GM21528 (cell line): Measurements from ENCODE around the gene APOBEC3A.

Source experiments
- ATAC-seq: cut with Tn5 transposase; IDR thresholded peaks from one replicate; pipeline ENCODE4 v1.9.1; 2021; ENCODE audit warnings: mild to moderate bottlenecking, moderate library complexity; ENCODE audit not compliant: unreplicated experiment, low FRiP score

APOBEC3A gene

DNA sequence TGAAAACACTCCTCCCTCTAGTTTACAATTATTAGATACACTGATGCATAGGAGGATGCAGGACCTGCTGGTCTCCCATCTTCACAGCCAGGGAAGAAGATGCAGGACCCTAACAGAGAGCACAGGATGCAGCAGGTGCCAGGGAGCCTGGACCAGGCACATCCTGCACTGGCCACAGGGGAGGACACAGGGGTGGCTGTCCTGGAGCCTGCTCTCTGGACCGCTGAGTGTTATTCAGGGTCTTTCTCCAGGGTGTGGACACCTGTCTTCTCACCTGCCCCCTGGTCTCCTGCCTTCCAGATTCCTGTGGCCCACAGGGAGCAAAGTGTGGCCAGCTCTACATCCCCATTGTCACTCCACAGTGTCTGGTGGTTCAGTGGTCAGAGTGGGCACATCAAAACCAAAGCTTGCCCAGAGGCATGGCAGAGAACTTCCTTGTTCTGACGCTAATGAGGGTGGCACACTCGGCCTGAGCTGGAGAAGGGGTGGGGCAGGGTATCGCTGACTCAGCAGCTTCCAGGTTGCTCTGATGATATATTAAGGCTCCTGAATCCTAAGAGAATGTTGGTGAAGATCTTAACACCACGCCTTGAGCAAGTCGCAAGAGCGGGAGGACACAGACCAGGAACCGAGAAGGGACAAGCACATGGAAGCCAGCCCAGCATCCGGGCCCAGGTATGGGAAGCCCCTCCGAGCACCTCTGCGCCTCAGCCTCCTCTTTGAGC, at the start of gene APOBEC3A:
Gene APOBEC3A (plus strand): TSS at position 564 of the 725 bp plus-strand sequence. CDS start 83 bp downstream, at position 647.
- ATAC-seq, result no peak

DNA sequence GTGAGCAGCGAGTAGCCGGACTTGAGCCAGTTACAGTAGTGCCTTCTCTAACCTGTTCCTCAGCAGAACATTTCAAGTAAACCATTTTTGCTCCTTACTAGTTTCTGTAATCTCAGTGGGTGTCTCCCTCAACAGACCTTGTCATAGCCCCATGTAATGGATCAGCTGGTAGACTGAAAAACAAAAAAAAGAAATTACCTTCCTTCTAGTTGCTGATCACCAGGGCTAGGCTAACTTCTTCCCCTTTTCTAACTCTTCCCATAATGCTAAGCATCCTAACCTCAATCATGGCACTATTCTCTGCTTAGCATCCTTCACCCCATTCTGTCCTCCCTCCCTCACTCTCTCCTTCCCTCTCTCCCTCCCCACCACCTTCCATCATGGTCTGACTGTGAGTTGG, 49.6 kb upstream of the APOBEC3A start:
- no peak for ATAC-seq

DNA sequence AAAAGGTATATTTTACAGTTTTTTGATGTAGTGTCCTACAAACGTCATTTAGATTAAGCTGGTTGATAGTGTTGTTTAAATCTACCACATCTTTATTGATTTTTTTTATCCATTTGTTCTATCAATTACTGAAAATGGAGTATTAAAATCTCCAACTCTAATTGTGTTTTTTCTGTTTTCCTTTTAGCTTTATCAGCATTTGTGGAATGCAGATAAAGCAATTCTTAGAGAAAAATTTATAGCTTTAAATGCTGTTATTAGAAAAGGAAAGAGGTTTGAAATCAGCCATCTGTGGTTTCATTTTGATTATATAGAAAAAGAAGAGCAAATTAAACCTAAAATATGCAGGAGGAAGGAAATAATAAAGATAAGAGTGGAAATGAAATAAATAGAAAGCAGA, 46.0 kb upstream of the APOBEC3A start:
- no peak for ATAC-seq

DNA sequence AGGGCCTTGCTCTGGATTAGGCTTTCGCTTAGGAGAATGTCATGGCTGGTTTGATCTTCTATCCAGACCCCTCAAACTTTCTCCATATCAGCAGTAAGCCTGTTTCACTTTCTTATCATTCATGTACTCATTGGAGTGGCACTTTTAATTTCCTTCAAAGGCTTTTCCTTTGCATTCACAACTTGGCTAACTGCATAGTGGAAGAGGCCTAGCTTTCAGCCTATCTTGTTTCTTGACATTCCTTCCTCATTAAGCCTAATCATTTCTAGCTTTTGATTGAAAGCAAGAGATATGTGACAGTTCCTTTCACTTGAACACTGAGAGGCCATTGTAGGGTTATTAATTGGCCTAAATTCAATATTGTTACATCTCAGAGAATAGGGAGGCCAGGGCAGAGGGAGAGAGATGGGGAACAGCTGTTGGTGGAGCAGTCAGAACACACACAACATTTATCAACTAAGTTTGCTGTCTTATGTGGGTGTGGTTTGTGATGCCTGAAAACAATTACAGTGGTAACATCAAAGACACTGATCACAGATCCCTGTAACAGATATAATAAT, 37.7 kb upstream of the APOBEC3A start:
- ATAC-seq, result no peak

DNA sequence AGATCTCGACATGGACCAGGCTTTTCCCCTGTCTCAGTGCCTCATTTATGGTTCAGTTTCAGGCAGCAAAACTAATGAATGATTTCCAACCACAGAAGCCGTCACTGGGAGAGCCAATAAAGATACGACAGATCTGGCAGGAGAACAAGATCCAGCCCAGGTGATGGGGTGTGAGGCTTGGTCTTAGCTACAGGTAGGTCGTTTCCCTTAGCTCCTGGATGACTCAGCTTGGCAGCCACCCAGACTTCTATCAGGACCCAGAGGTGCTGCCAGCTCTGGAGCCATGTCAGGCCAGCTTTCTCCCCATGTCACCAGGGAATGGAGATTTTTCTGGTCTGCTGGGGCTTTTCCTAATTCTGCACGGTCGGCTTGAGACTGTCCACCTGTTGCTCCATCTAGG, 36.3 kb upstream of the APOBEC3A start:
- no peak for ATAC-seq

DNA sequence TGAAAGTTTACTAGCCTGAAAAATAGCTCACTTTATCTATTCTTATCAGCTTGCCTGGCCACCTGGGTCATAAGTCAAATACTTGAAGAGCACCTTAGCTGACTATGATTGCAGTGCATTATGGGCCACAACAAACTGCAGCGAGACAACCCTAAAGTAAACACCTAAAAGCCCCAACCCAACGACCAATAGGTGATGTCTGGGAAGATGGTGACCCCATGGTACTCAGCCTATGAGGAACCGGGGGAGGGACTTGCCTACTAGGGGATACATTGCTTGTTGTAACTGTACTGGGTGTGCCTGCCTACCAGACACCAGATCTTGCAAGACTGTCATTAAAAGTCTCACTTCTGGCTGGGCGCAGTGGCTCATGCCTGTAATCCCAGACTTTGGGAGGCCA, 35.6 kb upstream of the APOBEC3A start:
- no peak for ATAC-seq

DNA sequence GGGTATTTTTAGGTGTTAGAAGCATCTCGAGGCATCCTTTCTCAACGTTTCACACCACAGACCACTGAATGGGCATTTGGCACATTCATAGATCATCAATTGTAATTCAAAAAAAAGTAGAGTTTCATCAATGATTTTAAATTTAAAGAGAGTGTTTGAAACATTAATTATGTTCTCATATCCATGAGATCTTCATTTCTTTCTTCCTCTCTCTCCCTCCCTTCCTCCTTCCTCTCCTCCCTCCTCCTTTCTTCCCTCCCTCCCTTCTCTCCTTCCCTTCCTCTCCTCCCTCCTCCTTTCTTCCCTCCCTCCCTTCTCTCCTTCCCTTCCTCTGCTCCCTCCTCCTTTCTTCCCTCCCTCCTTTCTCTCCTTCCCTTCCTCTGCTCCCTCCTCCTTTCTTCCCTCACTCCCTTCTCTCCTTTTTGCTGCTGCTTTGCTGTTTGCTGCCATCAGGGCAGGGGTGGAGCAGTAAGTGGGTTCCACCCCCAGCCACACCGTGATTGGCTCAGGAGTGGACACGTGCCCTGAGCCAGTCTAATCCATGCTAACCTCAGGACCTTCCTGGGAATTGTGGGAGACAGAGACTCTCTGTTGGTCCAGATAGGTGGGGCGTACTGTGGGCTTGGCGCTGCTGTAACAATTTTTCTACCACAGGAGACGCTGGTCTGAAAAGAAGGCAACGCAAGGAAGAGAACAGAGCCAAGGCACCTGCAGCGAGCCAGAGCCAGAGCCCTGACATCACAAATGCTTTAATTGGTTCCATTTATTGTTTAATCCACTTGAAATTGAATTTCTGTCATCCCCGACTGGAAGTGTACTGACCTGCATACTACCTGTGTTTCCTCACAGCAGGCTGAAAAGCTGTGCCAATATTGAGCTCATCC, 33.7 kb upstream of the APOBEC3A start:
- no peak for ATAC-seq

DNA sequence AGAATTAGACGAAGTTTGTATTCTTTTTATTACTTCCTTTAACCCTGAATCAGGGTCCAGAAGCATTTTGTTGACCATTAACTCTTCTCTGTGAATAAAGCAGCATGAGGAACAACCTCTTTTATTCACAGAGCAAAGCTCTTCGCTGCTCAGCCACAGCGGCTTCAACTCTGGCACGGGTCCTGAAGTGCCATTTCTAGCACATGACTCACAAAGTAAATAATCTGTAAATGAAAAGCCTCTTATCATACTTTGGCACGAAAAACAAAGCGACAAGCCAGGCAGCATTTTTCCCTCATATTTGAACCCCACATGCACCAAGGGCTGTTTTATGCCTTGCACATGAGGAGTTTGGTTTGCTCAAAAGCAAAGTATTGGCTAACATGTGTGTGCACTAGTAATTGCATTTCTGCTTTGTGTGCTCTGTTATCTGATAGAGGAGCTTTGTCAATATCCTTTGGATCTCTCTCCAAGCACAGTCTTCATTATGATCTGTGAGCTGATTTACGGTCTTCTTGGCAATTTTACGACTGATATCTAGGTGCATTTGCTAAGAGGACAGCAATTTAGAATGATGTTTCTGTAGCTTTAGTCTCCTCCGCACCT, 33.0 kb upstream of the APOBEC3A start:
- no peak for ATAC-seq

DNA sequence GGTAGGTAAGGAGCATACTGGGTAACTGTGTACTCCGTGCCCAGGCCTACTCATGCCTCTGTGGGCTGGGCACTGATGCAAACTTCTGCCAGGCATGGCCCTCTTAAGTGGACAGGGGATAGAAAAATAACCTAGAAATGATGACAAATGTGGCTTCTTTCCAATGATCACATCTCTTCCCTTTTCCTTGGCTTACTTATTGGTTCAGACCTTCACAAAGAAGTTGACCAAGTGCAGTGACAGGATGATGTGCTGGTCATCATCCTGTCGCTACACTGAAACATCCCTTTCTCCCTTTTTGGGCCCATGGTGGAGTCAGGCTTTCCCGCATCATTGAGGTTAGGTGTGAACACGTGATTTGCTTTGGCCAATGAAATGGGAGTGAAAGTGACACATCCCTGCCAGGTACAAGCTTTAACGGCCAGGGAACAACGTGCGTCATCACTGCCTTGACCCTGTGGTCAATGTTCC, 31.8 kb upstream of the APOBEC3A start:
- no peak for ATAC-seq

DNA sequence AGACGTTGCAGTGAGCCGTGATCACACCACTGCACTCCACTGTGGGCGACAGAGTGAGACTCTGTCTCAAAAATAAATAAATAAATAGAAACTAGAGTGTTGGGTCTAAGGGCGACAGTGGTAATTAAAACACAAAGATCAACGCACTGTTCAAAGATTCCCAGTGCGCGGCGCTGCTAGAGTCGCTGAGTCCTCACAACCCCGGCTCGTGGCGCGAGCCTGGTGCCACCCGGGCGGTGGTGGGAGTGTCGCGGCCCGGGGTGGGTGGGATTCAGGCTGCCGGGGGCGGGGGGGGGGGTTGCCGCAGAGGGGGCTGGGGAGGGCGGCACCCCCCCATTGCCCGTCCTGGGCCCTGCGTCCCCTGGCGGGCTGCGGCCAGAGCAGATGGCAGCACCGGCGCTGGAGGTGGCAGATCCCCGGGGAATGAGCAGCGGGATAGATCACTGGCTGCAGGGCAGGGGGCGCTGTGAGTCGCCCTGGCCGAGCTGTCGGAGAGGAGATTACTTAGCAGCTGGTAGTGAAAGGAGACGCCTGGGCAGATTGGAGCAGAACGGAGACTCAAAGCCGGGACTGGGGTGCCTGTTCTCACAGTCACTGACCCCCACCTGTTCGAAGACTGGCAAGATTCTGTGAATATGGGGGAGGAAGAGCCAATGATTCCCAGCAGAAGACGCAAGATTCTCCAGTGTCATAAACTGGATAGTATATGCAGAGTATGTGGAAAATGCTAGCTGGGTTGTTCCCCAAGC, 30.2 kb upstream of the APOBEC3A start:
- ATAC-seq, result no peak

DNA sequence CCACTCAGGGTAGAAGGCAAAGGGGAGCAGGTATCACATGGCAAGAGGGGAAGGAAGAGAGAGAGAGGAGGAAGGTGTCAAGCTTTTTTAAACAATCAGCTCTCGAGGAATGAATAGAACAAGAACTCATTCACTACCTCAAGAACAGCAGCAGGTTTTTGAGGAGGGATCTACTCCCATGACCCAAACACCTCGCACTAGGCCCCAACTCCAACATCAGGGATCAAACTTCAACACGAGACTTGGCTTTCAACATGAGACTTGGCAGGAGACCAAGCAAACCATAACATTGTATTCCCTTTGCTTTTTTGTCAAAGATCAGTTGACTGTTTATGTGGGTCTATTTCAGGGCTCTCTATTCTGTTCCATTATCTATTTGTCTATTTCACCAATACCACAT, 26.9 kb upstream of the APOBEC3A start:
- ATAC-seq, result no peak

DNA sequence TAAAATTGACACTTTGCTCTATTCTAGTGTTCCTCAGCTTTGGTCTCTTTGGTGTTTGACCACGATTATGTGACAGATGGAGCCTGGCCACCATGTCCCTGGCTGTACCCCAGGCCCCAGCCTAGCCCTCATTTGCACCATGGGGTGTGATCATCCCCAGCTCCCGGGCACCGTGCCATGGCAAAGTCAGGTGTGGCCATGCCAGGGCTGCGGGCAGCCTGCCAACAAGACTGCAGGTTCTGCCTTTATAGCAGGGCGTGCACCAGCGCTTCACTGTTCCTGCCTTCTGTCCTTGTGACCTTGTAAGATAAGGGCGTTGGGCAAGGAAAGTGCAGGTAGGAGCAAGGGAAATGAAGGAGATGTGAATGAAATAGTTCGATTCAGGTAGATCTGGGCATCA, 22.4 kb upstream of the APOBEC3A start:
- no peak for ATAC-seq

DNA sequence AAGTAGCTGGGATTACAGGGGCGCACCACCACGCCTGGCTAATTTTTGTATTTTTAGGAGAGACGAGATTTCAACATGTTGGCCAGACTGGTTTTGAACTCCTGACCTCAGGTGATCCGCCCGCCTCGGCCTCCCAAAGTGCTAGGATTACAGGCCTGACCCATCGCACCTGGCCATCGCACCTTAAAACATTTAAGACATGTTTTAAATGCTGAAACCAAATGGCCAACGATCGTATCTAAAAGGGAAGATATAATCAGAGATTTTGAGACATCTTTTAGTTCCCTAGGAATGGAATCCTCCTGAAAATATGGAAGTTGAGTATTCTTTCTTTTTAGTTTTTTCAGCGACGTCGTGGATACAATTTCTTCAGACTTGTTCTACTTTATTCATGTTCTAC, 21.8 kb upstream of the APOBEC3A start:
- ATAC-seq, result no peak

DNA sequence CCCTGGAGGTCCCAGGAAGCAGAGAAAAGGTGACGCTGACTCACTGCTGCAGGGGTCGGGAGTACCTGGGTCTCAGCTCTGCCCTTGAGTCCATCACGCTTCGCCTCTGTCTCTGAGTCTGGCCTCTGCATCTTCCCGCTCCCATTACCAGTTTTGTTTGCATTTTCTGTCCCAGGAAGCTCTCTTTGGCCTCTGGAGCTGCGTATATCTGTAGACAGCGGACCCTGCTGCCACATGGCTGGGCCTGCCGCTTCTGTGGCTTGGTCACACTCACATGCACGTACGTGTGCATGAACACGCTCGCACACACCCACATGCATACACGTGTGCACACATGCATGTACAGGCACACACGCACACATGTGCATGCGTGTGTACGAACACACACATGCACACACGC, 20.8 kb upstream of the APOBEC3A start:
- no peak for ATAC-seq

DNA sequence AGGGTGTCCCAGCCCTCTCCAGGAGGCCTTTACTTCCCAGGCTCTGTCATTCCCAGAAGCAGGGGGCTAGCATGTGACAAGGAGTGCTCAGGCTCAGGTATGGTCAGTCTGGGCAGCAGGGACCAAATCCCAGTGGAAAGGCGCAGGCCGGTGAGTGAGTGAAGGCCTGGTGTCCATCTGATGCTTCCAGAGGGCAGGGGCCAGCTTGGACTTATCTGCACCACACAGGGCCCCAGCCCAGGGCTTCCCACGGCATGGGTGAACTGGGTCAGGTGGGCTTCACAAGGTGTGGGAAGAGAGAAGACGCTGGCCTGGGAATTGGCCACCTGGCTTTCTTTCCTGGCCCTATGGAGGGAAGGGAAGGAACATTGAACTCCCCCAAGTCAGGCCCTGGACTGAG, 20.4 kb upstream of the APOBEC3A start:
- no peak for ATAC-seq

DNA sequence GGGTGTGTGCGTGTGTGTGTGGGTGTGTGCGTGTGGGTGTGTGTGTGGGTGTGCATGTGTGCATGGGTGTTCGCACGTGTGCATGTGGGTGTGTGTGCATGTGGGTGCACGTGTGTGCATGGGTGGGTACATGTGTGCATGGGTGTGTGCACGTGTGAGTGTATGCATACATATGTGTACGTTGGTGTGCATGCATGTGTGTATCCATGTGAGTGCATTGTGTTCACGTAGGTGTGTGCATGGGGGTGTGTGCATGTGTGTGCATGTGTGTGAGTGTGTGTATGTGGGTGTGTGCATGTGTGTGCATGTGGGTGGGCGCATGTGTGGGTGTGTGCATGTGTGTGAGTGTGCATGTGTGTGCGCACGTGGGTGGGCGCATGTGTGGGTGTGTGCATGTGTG, 19.9 kb upstream of the APOBEC3A start:
- no peak for ATAC-seq

DNA sequence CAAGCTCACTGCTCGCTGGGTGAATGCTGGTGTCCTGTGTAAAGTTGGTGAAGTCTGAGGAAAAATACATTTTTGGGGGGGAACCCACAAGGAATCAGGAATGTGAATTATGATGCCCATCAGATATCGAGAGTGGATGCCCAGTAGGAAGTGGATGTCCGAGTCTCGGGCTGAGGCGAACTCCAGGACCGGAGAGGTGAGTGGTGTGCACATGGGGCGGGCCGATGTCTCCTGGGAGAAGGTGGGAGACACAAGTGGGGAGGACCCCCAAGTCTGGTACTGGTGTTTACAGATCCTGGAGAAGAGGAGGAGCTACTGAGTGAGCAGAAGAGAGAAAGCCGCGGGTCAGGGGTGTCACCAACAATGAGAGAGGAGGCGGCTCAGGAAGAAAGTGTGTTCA, 19.2 kb upstream of the APOBEC3A start:
- ATAC-seq, result no peak

DNA sequence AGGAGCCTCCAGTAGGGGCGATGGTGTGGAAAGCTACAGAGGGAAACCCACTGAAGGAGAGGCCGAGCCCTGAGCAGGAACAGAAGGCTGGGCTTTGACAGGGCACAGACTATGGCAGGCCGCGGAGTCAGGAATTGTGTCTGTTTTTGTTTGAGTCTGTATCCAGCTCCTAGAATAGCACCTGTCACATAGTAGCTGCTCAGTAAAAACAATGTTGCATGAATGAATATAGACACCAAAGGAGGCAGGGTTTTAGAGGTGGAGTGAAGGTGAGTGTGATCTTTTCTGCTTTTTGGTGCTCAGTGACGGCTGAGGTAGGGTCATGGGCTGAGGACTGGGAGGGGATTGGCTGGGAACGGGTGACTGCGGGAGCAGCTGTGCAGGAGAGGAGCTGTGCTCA, 18.5 kb upstream of the APOBEC3A start:
- no peak for ATAC-seq

DNA sequence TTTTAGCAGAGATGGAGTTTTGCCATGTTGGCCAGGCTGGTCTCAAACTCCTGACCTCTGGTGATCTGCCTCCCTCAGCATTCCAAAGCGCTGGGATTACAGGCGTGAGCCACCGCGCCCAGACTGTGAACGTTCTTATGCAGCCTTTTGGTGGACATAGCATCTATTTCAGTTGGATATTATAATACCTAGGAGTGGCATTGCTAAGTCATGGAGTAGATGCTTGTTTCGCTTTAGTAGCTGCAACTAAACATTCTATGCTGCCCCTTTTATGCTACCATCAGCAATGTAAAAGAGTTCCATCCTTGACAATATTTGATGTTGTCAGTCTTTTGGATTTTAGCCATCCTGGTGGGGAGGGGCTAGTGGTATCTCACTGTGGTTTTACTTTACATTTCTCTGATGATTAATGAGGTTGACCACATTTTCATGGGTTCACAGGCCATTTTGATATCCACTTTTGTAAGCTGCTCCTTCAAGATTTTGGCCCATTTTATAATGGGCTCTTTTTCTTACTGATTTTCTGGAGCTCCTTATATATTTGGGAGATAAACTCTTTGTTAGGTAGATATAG, 16.5 kb upstream of the APOBEC3A start:
- no peak for ATAC-seq

DNA sequence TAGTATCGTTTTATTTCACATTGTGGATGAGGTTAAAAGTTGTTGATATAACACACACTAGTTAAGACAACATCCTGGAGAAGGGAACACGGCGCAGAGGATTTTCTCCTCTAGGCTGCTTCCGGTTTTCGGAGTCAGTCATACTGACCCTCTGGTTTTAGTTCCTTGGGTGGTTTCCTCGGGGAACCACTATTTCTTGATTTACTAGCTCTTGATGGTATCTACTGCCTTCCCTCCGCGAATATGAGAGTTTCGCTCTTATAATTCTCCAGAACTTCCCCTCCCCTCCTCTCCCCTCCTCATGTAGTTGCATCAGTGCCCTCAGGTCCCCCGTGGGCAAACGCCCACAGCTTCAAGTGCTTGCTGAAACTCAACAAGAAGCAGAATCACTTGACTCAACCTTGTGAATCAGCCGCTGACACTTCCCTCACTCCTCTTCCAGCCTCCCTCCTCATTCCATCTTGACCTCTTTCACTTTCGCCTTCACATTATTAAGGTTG, 15.9 kb upstream of the APOBEC3A start:
- ATAC-seq, result peak; percentile 67
